ENCODE data around the gene TRAPPC3L.

DNA sequence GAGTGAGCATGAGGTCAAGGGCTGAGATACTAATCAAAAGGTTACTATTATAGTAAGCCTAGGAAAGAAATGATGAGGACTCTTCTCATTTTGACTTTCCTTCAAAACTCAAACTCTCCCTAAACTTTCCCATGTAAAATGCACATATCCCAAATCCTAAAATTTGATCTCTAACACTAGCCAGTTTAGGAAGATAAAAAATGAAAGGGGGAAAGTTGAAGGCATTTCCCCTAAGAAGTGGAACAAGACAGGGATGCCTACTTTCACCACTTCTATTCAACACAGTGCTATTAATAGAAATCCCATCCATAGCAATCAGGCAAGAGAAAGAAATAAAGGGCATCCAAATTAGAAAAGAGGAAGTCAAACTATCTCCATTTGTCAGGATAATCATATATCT lies 37.0 kb downstream of the TRAPPC3L start:
- no peak for TF ChIP-seq CTCF (IDR thresholded peaks at IDR 0.05)
- TF ChIP-seq POLR2A (IDR thresholded peaks at IDR 0.05) = no peak

Measured in body of pancreas (tissue), 4 donors.